Measurements from ENCODE around the gene TMEM131.
A peak's percentile ranks its signal among the peaks of the same experiment; 100 is the strongest.
"Not testable (repeated sequence)": the region's sequence is repeated elsewhere in the genome, so short reads cannot be mapped to it uniquely, and the experiment has no call there.

The TMEM131 gene

DNA sequence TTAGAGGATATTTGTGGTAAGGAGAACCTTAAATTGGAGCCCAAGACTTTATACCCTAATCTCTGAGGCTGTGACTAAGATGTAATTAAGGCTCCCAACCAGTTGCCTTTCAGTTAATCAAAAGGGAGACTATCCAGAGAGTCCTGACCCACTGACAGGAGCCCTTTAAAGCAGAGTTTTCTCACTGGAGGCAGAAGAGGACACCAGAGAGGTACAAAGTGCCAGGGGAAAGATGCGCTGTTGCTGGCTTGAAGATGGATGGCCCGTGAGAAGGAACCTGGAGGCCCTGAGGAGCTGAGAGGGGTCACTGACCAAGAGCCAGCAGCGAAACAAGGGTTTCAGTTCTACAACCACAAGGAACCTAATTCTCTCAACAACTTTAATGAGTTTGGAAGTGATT lies 137.3 kb downstream of the TMEM131 start:
- no peak for DNase-seq (ENCODE audit: low spot score)

DNA sequence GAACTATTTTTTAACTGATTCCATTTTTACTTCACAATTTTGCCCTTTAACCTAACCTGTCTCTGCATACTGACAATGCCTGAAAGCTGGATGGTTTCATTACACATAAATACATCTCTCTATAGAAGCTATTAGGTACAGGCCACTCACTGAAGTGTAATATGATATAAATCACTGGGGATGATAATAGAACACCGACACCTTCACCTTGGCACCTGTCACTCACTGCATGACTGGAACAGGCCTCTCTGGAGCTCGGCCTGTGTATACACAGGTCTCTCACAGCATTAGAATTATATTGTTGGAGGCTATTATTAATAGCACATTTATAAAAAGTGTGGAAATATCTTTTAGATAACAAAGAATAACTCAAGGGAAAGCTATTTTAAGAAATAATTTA lies 138.2 kb downstream of the TMEM131 start:
- DNase-seq (ENCODE audit: low spot score): no peak

DNA sequence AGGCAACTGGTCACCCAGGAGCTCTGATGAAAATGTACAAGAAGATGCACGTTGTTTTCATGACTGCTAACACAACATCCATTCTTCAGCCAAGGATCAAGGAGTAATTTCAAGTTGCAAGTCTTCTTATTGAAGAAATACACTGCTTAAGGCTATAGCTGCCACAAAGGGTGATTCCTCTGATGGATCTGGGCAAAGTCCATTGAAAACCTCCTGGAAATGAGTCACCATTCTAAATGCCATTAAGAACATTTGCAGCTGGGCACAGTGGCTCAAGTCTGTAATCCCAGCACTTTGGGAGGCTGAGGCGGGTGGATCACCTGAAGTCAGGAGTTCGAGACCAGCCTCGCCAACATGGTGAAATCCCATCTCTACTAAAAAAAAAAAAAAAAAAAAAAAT lies 142.7 kb downstream of the TMEM131 start:
- DNase-seq (ENCODE audit: low spot score): not testable (repeated sequence)

DNA sequence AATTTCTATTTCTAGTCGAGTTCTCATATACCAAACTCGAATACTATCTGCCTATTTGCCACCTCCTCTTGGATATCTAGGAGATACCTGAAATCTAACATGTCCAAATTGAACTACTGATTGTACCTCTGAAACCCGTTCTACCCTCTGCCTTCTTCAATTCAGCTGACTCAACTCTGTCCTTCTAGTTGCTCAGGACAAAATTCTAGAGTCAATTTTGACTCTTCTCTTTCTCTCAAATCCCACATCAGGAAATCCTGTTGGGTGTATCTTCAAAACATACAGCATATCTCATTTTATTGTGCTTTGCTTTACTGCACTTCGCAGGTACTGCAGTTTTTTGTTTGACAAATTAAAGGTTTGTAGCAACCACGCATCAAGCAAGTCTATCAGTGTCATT lies 144.6 kb downstream of the TMEM131 start:
- no peak for DNase-seq (ENCODE audit: low spot score)

DNA sequence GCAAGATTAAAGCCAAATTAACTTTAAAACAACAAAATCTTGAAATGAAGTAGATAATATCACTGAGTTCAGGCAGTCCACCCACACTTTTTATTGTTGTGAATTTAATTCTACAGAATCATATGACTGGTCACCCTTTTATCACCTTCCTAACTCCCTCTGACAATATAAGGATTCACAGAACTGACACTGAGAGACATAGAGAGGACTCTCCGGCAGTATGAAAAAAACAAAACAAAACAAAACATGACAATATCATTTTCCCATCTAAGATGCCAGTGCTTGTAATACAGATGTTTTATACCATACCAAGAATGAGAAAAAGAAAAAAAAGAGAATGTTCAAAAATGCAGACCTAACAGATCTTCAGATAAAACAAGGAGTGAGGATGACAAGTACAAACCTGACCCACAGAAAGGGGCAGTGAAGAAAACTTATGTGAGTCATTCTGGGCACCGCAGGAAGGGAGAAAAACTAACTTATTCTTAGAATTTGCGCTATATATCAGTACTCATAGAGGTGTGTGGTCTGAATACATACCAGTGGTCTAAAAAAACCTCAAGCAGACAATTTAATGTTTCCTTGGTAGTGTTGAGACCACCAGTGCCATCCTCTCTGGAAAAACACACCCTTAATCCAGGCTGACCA lies 145.7 kb downstream of the TMEM131 start:
- DNase-seq (ENCODE audit: low spot score): no peak

DNA sequence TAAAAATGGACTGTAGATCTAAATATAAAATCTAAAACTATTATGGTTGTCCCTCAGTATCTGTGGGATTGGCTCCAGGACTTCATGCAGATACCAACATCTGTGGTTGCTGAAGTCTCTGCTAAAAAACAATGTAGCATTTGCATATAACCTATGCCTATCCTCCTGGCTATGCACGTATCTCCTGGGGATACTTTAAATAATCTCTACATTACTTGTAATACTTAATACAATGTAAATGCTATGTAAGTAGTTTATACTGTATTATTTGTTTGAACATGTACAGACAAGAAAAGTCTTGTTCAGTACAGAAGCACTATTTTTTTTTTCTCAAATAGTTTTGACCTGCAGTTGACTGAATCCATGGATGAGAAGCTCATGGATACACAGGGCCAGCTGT lies 147.4 kb downstream of the TMEM131 start:
- no peak for DNase-seq (ENCODE audit: low spot score)

DNA sequence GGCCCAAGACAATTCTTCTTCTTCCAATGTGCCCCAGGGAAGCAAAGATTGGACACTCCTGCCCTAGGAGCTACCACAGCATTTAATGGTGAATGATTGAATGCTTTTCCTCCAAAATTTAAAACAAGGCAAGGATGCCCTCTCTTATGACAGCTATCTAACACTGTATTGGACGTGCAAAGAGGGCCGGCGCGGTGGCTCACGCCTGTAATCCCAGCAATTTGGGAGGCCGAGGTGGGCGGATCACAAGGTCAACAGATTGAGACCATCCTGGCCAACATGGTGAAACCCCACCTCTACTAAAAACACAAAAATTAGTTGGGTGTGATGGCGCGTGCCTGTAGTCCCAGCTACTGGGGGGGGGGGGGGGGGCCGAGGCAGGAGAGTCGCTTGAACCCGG lies 149.0 kb downstream of the TMEM131 start:
- DNase-seq (ENCODE audit: low spot score): not testable (repeated sequence)

DNA sequence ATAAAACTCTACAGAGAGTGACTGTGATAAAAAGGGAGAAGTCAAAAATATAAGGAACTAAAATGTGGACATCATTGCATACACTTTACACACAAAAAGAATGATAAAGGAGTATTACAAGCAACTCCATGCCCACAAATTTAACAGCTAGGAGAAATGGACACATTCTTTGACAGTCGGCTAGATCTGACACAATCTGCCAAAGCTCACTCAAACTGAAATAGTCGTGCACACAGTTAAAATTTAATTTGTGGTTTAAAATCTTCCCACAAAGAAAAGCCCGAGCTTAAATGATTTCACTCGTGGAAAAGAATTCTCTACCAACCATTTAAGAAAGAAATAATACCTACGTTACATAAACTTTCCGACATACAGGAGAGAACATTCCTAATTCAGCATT lies 149.9 kb downstream of the TMEM131 start:
- DNase-seq (ENCODE audit: low spot score): no peak

DNA sequence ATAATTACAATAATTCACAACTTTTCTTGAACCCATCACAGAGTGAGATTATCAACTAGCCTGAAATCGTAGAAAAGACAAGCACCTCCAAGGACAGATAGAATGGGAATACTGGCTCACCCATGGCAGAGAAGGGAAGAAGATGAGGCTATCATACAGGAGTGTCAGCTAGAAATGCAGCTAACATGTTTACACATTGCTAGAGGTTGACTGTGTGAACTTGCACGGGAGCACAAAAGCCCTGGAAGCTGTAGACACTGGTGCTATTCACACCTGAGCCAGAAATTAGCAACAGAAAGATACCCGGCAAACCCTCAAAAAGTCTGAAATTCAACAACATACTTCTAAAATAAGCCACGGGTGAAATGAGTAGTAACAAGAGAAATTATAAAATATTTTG lies 150.6 kb downstream of the TMEM131 start:
- no peak for DNase-seq (ENCODE audit: low spot score)

DNA sequence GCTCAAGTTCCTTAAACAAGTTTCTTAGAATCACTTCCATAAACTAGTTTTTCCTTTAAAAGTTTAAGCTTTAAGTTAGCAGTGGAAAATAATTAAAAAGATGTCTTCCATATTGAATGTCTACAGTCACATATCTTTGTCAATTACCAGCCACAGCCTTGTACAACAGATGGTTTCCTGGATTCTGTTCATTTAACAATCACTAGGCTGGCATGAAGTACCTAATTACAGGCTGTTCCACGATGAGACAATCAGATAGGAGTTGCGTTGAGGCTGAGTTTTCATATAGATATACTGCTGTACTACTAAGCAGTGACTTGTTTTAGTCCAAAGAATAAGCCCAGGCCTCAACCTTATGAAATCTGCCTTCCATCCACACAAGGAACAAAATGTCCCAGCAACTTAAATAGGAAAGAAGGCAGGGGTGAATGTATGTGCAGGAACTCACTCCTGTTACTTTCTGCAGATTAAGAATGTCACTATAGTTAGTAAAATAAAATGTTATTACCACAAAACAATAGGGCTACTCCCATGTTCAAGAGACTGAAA lies 151.4 kb downstream of the TMEM131 start:
- no peak for DNase-seq (ENCODE audit: low spot score)

DNA sequence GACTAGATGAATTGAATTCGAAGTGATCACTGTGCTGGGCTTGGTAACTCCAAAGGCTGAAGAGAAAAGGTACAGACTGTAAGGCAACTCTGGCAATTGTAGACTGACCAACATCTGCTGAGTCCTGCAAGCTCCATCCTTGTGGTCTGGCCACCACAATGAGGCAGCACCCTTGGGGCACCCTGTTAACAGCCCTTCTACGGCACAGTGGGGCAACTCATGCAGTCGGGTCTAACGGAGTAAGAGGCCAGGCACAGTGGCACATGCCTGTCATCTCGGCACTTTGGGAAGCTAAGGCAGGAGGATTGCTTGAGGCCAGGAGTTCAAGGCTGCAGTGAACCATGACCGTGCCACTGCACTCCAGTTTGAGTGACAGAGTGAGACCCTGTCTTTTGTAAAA lies 155.6 kb downstream of the TMEM131 start:
- no peak for DNase-seq (ENCODE audit: low spot score)

DNA sequence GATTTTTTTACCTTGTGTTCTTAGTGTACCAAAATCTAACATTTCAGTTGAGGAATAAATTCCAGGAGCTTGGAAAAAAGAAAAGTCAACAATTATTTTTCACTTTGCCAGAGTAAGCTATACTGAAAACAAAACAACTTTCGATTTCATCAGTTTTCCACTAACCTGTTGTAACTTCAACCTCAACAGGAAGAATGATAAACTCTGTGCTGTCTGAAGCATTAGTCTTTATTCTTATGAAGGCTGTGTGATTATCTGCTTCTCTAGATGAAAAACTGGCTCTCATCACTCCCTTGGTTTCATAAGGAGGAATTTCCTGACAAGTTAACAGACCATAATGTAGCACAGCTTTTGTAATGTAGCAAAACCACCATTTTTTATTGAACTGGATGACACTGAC lies 161.1 kb downstream of the TMEM131 start:
- DNase-seq (ENCODE audit: low spot score): no peak

DNA sequence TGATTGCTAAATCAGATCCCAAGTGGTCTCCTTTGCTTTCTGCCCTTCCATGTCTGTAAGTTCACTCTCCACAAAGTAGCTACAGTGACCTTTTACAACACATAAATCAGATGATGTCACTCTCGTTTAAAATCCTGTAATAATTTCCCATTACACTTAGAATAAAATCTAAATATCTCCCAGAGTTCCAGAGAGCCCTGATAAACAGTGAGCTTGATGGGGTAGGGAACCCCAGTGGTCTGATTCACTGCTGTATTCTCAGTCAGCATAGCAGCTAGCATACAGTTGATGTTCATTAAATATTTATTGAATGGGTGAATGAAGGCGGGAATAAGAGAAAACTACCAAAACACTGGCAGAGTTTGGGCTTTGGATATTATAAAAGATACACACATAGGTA lies 164.6 kb downstream of the TMEM131 start:
- DNase-seq (ENCODE audit: low spot score): no peak

DNA sequence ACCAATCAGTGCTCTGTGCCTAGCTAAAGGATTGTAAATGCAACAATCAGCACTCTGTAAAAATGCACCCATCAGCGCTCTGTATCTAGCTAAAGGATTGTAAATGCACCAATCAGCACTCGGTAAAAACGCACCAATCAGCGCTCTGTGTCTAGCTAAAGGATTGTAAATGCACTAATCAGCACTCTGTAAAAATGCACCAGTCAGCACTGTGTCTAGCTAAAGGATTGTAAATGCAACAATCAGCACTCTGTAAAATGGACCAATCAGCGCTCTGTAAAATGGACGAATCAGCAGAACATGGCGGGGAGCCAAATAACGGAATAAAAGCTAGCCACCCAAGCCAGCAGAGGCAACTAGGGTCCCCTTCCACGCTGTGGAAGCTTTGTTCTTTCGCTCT lies 166.5 kb downstream of the TMEM131 start:
- not testable (repeated sequence) for DNase-seq (ENCODE audit: low spot score)

DNA sequence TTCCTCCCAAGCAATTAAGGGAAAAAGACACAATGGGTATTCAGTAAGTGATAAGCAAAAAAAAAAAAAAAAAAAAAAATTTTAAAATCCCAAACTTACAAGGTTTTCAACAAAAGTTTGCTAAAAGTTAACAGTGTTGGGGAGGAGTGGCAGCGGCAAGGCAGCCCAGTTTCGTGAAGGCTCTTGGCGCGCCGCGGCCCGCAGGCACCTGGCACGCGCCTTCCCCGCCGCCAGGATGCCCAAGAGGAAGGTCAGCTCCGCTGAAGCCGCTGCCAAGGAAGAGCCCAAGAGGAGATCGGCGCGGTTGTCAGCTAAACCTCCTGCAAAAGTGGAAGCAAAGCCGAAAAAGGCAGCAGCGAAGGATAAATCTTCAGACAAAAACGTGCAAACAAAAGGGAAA lies 168.7 kb downstream of the TMEM131 start:
- DNase-seq (ENCODE audit: low spot score): not testable (repeated sequence)

DNA sequence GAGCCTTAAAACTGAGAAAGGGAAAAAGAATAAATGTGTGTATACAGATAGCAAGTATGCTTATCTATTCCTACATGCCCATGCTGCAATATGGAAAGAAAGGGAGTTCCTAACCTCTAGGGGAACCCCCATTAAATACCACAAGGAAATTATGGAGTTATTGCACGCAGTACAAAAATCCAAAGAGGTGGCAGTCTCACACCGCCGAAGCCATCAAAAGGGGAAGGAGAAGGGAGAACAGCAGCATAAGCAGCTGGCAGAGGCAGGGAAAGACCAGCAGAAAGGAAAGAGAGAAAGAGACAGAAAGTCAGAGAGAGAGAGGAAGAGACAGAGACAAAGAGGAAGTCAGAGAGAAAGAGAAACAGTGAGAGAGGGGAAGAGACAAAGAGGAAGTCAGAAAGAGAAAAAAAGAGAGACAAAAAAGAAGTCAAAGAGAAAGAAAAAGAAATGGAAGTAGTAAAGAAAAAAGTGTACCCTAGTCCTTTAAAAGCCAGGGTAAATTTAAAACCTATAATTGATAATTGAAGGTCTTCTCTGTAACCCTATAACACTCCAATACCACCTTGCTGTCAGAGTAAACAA lies 169.4 kb downstream of the TMEM131 start:
- not testable (repeated sequence) for DNase-seq (ENCODE audit: low spot score)

DNA sequence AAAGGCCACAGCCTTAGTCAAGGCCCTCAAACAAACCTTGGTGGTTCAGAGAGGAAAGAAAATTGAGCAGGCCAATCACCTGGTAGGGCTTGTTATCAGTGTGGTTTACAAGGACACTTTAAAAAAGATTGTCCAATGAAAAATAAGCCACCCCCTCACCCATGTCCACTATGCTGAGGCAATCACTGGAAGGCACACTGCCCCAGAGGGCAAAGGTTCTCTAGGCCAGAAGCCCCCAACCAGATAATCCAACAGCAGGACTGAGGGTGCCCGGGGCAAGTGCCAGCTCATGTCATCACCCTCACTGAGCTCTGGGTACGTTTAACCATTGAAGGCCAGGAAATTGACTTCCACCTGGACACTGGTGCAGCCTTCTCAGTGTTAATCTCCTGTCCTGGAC lies 171.7 kb downstream of the TMEM131 start:
- DNase-seq (ENCODE audit: low spot score): not testable (repeated sequence)

DNA sequence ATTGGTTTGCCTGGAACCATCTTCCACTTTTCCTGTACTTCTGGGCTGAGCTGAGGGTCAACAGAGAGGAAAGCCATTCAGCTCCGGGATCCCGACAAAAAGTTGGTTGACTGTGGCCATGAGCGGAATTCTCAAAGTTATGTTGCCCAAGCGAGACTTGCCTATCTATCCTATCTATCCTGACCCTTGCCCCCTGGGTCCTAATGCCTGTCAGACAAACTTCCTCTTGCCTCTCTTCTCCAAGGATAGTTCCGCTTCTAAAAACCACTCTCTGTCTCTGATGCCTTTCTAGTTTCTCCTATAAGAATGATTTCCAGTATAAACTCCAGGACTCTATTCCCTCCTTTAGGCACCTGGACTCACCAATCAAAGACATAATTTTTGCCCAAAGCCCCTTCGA lies 173.9 kb downstream of the TMEM131 start:
- DNase-seq (ENCODE audit: low spot score): not testable (repeated sequence)

DNA sequence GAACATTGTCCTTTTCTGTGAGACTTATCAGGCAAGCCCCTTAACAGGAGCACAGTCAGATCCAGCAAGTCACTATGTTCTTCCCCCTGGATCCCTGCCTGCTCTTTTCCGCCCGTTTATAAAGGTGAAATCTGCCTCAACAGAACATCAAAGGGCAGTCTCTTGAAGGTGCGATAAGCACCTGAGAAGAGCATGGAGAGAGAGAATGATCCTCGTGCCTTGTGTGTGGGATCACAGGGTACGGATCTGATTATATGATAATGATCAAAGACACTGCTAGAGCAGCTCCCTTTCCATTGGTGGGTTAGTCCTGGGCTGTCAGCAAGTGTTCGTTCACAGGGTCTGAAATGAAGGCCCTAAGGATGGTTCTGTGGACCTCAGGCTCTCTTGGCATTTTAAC lies 176.0 kb downstream of the TMEM131 start:
- DNase-seq (ENCODE audit: low spot score): no peak

DNA sequence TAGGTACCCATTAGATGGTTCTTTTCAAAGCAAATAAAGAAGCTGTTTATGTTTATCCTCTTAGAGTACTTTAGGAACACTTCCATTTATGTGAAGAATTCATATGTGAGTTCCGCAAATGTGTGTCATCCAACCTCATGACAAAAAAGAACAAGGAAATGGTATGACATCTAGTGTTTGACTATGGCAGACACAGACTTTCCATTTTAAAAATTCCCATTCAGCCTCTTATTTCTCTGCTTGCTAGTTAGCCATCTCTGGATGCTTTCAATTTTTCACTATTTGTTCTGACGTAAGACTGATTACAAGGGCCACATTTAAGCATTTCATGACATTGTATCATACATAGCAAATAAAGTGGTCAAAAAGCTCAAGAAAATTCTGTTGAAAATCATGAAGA lies 179.3 kb downstream of the TMEM131 start:
- no peak for DNase-seq (ENCODE audit: low spot score)

DNA sequence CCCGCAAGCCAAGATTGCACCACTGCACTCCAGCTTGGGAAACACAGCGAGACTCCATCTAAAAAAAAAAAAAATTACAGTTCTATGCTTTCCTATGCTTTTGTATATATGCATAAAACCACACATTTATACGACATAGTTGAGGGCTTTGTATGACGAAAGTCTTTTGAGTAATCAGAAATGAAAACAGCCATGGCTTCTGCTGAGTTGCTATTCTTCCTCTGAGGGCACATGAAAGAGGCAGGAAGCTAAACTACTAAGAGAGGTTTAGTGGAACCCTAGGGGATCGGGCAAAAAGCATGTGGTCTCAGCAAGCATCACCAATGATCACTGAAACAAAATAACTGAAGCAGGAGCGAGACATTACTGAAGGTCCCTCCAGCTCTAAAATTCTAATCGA lies 182.8 kb downstream of the TMEM131 start:
- DNase-seq (ENCODE audit: low spot score): no peak

DNA sequence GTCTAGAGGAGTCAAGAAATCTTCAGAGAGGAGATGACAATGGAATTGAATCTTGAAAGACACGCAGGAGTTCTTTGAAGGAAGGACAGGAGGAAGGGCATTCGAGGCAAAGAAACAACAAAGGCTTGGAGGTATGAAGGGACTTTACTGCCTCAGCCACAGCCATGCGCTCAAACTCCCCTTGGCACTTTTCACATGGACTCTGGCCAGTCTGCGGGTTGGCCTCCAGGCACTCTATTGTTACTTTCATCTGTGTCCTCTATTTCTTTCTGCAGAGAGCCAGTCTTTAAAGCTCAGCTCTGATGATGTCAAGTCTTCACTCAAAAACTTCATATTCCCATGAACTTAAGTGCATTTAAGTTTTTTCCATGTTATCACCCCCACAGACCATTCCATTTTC lies 186.9 kb downstream of the TMEM131 start:
- no peak for DNase-seq (ENCODE audit: low spot score)

DNA sequence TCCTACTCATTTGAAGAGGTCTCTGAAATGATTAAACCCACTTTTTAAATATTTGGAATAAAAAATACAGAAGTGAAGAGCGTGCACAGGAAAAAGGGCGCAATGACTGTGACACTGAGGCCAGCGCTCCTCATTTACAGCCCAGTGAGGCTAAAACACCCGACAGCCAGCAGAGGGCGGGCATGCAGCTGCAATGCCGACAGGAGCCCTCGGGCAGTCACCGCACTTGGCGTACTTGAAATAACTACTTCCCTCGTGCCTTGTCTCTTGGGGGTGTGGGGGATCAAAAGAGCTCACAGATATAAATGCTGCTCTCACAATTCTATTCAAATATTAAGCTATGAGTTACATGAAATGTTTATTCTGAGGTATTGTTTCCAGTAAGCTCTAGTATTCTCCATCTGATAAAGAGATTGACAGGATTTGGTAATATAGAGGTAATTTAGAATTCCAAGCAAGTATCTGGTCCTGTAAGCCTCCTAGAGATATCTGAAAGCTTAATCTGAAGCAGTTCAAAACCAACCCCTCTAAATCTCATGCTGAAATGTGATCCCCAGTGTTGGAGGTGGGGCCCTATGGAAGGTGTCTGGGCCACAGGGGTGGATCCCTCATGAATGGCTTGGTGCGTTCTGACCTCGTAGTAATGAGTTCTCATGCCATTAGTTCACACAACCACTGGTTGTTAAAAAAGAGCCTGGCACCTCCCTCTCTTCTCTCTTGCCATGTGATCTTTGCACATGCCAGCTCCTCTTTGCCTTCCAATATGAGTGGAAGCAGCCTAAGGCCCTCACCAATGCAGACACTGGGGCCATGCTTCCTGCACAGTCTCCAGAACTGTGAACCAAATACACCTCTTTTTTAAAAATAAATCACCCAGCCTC lies 188.8 kb downstream of the TMEM131 start:
- DNase-seq (ENCODE audit: low spot score): peak; percentile 74

Measured in HuH-7 (cell line).